MG63 (cell line): ENCODE results near the gene NANOS3. TPM values are rescaled to one million over a fixed set of nuclear protein-coding genes. Genes with fewer than 3 reads are reported as not detected.
A peak's percentile ranks its signal among the peaks of the same experiment; 100 is the strongest.

Experiments
- DNase-seq: peaks from one replicate; pipeline ENCODE4 v3.0.0-alpha.2; 2020
- H3K27me3 ChIP-seq: fragments of 250-450 bp; sonication (Bioruptor Pico); 2 replicates; pipeline ENCODE4 v1.5.1; 2020; ENCODE audit warnings: mild to moderate bottlenecking, moderate library complexity
- H3K36me3 ChIP-seq: fragments of 250-450 bp; sonication (Bioruptor Pico); 2 replicates; pipeline ENCODE4 v1.5.1; 2020; ENCODE audit warnings: mild to moderate bottlenecking, moderate library complexity
- H3K4me3 ChIP-seq: fragments of 250-450 bp; sonication (Bioruptor Pico); 2 replicates; pipeline ENCODE4 v1.5.1; 2020; ENCODE audit warnings: mild to moderate bottlenecking, moderate library complexity
- H3K9me3 ChIP-seq: fragments of 250-450 bp; sonication (Bioruptor Pico); 2 replicates; pipeline ENCODE4 v1.5.1; 2020; ENCODE audit warnings: mild to moderate bottlenecking, moderate library complexity
- total RNA-seq: library from RNA; depleted of rRNA; stranded (reverse); fragments of >200 nt; shearing (Covaris generic); gene quantifications from 2 replicates; pipeline ENCODE4 v1.2.3, GENCODE V29; 2014; ENCODE audit warnings: low replicate concordance

Gene NANOS3
- total RNA-seq, 1 experiment from 2014 or later = not detected

DNA sequence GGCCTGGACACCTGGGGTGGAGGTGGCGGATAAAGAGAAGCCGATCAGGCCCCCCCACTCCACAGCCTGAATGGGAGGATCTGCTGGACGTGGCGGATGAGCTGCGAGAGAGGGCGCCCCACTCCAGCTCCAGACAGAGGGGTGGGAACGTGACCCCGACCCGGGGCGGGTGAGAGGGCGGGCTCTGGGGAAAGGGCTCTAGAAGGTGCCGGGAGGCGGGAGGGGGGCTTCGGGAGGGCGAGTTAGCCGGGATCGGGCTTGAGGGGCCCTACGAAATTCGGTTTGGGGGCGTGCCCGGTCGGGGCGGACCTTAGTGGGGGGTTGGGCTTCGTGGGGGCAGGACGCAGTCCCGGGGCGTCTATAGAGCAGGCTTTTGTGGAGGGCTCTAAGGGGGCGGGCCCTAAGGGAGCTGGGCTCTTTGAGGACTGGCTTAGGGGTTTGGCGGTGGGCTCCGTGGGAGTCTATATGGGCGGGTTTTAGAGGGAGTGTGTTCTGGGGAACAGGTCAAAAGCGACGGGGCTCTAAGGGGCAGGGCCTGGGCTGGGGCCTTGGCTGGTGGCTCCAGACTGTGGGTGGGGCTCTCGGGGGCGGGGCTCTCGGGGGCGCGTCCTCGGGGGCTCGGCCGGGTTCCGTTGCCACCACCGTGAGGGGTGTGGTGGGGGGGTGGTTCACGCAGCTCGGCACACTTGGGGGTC, 4.1 kb upstream of the NANOS3 start:
- Histone ChIP-seq H3K27me3 (no peaks in the 10 kb centered on the region), H3K4me3 (no peak overlapping the region), H3K9me3 (no peaks in the 10 kb centered on the region), H3K36me3 (no peaks in the 10 kb centered on the region)
- DNase-seq = no peak

DNA sequence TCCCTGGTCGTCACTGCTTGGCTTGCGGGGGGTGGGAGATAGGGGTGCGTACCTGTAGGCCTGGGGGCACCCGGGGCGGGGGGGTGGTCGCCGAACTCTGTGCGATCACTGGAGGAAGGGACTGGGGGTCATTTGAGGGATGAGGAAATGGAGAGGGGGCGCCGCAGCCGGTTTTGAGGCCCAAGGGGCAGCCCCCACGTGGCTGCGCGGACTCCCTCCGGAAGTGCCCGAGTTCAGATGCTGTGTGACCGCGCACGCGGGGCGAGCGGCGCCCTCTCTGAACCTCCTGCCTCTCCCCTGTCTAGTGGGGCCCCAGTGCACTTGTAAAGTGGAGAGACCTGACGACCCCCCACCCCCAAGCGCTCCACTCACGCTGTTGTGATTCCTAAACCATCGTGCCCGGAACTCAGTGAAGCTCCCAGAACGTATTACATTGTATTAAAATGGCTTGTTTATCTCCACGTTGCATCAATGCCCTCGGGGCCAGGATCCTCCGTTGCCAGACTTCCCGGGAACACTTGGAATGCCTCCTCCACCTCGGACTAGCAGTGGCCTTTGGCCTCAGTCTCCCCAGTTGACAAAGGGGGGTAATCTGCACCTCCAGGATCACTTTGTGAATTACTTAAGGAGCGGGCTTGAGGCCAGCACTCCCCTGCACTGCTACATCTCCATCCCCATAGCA, 3.0 kb upstream of the NANOS3 start:
- Histone ChIP-seq H3K36me3 (no peaks in the 10 kb centered on the region), H3K27me3 (no peaks in the 10 kb centered on the region), H3K4me3 (no peak overlapping the region), H3K9me3 (no peaks in the 10 kb centered on the region)
- DNase-seq = no peak

DNA sequence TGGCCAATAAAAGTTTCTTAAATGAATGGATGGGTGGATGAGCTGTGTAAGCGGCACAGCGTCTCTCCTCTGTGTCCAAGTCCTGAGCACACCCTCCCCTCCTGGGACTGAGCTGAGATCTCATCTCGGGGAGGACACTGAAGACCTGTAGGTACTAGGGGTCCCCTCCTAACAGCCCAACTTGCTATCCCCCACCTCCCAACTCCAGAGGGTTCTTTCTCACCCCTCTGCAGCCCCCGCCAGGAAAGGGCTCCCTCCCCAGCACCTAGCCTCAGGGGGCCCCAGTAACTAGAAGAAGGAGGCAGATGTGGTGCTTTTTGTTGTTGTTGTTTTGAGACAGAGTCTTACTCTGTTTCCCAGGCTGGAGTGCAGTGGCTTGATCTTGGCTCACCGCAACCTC, 1.1 kb upstream of the NANOS3 start:
- Histone ChIP-seq H3K9me3 (no peaks in the 10 kb centered on the region), H3K36me3 (no peaks in the 10 kb centered on the region), H3K27me3 (no peaks in the 10 kb centered on the region), H3K4me3 (no peak overlapping the region)
- DNase-seq = no peak

DNA sequence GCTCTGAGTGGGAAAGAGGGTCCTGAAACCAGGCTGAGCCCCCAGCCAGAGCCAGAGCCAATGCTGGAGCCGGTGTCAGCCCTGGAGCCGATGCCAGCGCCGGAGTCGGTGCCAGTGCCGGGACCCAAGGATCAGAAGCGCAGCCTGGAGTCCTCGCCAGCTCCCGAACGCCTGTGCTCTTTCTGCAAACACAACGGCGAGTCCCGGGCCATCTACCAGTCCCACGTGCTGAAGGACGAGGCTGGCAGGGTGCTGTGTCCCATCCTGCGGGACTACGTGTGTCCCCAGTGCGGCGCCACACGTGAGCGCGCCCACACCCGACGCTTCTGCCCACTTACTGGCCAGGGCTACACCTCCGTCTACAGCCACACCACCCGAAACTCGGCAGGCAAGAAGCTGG, 369 bp downstream of the NANOS3 start:
- Histone ChIP-seq H3K4me3 (no peak overlapping the region), H3K27me3 (no peaks in the 10 kb centered on the region), H3K9me3 (no peaks in the 10 kb centered on the region), H3K36me3 (no peaks in the 10 kb centered on the region)
- no peak for DNase-seq

DNA sequence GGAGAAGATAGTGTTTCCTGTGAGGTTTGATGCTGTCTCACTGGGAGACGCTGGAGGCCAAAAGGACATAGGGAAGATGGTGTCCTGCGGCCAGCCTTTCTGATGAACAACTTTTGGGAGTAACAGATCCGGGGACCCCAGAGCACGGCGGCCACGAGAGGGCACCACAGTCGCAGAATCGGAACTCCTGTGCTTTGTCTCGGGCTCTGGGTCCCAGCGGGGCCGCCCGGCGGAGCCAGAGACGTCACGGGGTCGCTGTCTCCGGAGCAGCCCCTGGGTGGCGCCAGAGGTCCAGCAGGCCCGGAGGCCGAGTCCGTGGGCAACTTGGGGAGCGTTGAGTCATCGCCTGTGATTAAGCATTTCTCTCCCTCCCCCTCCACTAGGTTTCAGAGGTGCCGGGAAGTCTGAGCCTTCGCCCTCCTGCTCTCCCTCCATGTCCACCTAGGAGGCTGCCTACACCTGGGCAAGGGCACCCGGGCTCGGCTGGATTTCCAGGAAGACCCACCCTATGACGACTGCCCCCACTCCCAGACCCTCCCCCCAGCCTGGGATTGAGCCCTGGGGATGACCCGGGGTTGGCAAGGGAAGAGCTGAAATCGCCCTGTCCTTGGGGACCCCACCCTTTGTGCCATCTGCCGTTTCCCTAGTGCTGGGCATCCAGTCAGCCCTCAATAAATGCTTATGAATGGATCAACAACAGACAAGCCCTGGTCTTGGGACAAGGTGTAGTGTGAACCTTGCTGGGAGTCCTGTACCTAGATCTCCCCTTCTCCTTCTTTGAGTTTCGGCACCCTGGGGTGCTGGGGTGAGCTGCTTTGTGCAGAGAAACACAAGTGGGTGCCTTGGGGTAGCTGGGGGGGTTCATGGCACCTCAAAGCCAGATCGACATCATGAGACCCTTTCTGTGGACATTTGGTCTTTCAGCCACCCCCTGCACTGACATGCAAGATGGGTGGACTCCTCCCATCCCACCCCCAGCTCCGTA, 3.4 kb downstream of the NANOS3 start:
- H3K4me3 ChIP-seq = peak overlapping the region; percentile 21
- no peaks in the 10 kb centered on the region for H3K9me3 ChIP-seq
- H3K27me3 ChIP-seq = no peaks in the 10 kb centered on the region
- no peaks in the 10 kb centered on the region for H3K36me3 ChIP-seq
- peak; percentile 99 for DNase-seq

DNA sequence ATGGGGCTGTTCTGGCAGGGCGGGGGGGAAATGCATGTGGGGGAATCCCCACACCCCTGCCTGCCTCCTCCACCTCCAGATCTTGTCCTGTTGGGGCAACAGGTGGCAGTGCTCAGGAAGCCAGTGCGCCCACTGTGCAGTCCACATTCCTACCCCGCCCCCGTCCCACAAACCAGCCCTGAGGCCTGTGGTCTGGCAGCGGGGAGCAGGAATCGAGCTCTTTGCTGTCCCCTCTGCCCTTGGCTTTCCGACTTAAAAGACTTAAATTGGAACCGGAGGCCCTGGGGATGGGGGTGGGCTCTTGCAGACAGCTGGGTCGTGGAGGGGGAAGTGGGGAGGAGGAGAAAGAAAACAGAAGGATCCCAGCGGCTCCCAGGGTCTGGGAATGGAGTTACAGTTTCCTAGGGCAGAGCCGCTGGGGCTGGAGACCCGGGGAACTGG, 4.3 kb downstream of the NANOS3 start:
- Histone ChIP-seq H3K4me3 (no peak overlapping the region), H3K9me3 (no peaks in the 10 kb centered on the region), H3K27me3 (no peaks in the 10 kb centered on the region), H3K36me3 (no peaks in the 10 kb centered on the region)
- no peak for DNase-seq

DNA sequence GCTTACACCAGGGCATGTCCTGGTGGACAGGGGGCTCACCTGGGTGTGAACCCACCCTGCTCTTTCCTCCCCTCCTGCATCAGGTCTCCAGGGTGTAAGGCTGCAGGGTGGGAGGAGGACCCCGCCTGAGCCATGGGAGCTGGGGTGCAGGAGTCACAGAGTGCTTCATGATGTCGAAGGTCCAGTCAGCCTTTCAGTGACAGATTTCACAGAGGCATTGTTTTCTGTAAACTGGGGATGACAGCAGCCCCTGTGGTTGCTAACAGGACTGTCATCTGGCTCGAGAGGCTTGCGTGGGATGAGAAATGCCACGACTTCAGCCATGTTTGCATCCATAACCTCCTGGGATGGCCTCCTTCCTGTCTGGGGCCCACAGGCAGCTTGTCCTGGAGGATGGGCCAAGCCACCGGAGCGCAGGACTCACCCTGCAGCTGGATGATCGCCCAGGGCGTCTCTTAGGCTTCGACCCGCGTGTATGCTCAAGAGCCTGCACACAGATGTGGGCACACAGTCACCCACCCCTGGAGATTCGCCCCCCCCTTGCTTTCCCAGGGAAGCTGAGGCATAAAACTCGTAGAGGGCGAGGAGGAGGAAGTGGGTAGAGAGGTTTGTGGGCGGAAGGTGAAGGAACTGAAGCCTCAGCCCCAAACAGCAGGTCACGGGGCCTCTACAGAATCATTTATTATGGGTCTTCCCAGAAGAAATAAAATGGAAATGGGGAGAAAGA, 4.9 kb downstream of the NANOS3 start:
- Histone ChIP-seq H3K27me3 (no peaks in the 10 kb centered on the region), H3K36me3 (no peaks in the 10 kb centered on the region), H3K9me3 (no peaks in the 10 kb centered on the region), H3K4me3 (no peak overlapping the region)
- DNase-seq = no peak

DNA sequence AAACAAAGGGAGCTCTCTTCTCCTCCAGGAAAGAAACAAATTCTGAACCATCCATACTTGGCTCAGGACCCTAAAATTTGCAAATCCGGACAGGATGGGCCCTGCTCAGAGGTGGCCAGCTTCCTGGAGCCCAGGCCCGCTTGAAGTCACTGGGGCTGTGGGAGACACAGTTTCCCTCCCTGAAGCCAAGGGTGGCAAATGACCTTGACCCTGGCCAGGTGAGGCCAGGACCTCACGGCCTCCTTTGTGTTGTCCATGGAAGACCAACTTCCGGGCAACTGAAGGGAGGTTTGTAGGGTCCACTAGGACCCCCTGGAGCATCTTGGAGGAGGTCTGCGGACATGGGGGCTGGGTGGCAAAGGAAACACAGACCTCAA, 5.5 kb downstream of the NANOS3 start:
- Histone ChIP-seq H3K9me3 (no peaks in the 10 kb centered on the region), H3K36me3 (no peaks in the 10 kb centered on the region), H3K27me3 (no peaks in the 10 kb centered on the region), H3K4me3 (no peak overlapping the region)
- no peak for DNase-seq

DNA sequence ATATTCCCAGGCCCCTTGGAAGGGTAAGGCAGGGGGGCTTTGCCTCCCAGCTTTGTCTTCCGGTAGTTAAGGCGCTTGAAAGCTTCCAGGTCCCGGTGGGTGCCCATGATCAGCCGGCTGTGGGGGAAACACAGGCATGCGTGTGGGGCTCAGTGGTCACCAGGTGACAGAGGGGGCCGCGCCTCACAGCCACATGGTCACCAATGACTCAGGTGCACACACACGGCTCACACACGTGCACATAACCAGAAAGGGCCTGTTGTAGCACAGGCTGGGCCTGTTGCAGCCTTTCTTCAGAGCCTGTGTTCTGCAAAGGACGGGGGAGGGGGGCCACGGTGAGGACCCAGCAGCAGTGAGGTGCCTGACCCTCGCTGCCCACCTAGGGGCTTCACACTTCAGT, 5.9 kb downstream of the NANOS3 start:
- Histone ChIP-seq H3K4me3 (no peak overlapping the region), H3K27me3 (no peaks in the 10 kb centered on the region), H3K36me3 (no peaks in the 10 kb centered on the region), H3K9me3 (no peaks in the 10 kb centered on the region)
- no peak for DNase-seq

DNA sequence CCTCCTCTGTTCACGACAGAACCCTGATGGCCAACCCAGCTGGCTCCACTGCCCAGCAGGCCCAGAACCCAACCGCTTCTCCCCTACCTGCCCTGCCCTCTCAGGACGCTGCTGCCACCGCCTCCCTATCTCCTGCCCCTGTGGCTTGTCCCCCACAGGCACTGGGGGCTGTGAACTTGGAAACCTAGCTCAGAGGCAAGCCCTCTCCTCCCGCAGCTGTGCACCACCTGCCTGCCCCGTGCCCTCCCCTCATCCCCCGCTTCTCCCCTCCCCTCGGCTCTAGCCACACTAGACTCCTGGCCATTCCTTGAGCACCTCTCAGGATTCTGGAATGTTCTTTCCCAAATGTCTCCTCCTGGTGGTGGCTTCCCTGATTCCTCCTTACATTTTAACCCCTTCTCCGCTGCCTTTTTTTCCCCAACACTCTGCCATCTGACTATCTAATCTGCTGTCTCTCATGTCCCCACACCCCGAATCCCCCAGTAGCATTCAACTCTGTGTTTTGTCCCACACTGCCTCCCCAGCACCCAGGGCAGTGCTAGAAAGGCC, 6.7 kb downstream of the NANOS3 start:
- no peak for DNase-seq
- Histone ChIP-seq H3K27me3 (no peaks in the 10 kb centered on the region), H3K36me3 (no peaks in the 10 kb centered on the region), H3K4me3 (no peak overlapping the region), H3K9me3 (no peaks in the 10 kb centered on the region)

DNA sequence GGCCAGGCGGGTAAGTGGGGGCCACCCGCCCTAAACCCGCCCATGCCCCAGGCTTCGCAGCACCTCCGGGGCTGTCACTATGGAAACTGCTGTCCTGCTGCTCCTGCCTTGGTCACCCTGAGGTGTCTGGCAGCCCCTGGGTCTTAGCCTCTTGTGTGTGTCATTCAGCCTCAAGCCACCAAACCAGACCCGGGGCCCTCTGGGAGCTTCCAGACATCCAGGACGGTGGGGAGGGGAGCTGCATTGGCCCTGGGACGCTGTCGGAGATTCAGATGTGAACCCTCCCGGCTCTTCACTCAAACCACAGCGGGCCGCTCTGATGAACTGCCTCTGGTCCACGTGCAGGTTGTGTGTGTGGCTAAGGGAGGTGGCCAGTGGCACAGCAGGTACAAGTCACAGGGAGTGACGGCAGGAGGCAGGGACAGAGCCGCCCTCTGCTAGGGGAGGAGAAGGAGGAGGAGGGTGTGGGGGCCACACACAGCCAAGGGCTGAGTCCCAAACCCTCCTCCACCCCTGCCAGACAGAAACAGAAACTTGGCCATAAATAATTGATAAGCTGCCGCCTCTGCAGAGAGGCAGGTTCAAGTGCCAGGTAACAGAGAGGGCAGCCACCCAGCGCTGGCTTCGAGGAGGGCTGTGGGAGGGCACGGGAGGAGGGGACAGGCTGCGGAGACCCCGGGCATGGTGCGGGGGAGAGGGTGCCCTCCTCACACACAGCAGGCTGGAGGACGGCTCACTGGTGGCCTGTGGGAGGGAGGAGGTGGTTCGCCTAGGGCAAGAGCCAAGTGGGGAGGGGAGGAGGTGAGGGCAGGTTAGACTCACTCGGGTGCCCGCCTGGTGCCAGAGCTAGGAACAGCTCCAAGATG, 8.0 kb downstream of the NANOS3 start:
- Histone ChIP-seq H3K27me3 (no peaks in the 10 kb centered on the region), H3K4me3 (no peak overlapping the region), H3K36me3 (no peaks in the 10 kb centered on the region), H3K9me3 (no peaks in the 10 kb centered on the region)
- DNase-seq = no peak

DNA sequence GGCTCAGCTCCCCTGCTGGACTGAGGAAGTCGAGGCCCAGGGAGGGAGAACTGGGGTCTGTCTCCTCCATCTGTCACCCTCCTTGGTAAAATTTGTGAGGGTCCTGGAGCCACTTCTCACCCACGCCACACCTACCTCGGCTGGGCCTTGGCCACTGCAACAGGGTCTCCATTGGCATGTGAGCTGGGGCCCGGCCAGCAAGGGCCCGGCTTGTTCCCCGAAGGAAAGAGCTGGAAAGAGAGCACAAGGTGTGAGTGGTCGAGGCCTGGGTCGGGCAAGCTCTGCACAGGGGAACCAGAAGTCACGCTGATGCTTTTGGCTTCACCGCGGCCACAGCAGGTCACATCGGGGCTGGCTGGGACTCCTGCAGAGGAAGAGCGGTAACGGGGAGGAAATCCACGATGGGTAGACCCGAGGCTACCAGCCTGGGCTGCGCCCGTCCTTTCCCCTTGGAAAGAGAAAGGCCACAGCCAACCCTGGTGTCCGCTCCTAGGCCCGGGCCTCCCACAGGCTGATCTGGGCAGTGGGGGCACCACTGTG, 9.0 kb downstream of the NANOS3 start:
- Histone ChIP-seq H3K36me3 (no peaks in the 10 kb centered on the region), H3K9me3 (no peaks in the 10 kb centered on the region), H3K4me3 (no peak overlapping the region), H3K27me3 (no peaks in the 10 kb centered on the region)
- DNase-seq = no peak

DNA sequence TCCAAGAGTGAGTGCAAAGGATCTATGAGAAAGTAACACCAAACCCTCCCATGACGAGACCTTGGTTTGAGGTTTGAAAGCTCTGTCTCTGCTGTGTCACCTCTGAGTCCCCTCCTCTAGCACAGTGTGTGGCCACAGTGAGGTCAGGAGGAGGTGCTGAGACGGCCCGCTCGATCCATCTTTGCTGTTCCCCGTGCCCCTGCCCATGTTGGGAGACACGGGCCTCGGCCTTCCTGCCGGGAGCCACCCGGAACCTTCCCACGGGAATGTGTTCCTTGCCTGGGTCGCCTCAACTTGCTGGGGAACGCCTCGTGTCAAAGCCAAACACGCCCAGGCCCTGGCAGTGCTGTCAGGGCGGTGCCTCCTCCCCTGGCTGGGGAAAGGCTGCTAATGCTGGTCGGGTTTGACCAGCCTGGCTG, 10.1 kb downstream of the NANOS3 start:
- DNase-seq = no peak
- no peak overlapping the region for H3K4me3 ChIP-seq
- no peaks in the 10 kb centered on the region for H3K27me3 ChIP-seq

DNA sequence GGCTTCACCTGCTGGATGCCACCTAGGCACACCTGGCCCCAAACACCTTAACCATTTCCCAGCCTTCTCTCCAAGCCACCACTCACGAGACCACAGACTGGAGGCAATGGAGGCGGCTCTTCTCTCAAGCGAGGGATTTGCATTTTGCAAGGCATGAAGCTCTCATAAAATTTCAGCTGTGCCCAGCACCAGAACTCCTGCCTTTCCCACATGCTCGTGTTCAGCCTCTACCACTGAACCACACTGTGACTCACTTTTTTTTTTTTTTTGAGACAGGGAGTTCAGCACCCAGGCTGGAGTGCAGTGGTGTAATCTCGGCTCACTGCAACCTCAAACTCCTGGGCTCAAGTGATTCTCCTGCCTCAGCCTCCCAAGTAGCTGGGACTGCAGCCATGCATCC, 10.6 kb downstream of the NANOS3 start:
- Histone ChIP-seq H3K27me3 (no peaks in the 10 kb centered on the region), H3K4me3 (no peak overlapping the region), H3K36me3 (no peaks in the 10 kb centered on the region), H3K9me3 (no peaks in the 10 kb centered on the region)
- no peak for DNase-seq

More for the DNA sequence above, 10.1 kb downstream of the NANOS3 start:
- Histone ChIP-seq H3K36me3 (no peaks in the 10 kb centered on the region), H3K9me3 (no peaks in the 10 kb centered on the region)

DNA sequence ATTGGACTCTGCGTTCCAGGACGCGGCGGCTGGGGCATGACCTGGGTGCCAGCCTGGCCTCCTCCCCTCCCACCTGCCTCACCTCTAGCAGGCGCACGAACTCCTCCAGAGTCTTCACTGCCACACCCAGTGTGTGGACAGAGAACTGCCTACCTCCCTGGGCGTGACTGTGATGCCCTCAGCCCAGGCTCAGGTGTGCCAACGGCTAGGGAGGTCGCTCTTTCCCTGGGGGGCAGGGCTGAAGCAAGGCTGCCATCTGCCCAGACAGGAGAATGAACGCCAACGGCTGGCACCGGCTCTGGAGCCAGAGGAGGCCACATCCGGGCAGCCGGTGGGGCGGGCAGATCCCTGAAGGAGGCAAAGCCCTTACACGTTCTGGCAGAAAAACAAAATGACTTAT, 11.3 kb downstream of the NANOS3 start:
- no peak overlapping the region for H3K4me3 ChIP-seq
- no peak for DNase-seq
- H3K36me3 ChIP-seq = no peaks in the 10 kb centered on the region
- no peaks in the 10 kb centered on the region for H3K9me3 ChIP-seq
- H3K27me3 ChIP-seq = no peaks in the 10 kb centered on the region
